Sigmoid colon (tissue), 3 donors: ENCODE results near the gene LAPTM5.

Experiments used
- POLR2A ChIP-seq, 2 donors: fragments of 450-650 bp; IDR thresholded peaks; one replicate each; pipeline ENCODE4 v1.6.1; 2016; ENCODE audit warnings: antibody characterized with exemption in 2 of 2, mild to moderate bottlenecking in 2 of 2, moderate library complexity in 2 of 2
- TF ChIP-seq, protein P1 (sequence below), 4 experiments: fragments of 450-650 bp in 3 of 4; fragments of 200-600 bp in 1 of 4; IDR thresholded peaks; one replicate each; pipeline ENCODE4 v1.5.1; 2016 to 2019; ENCODE audit warnings: antibody characterized with exemption in 4 of 4, mild to moderate bottlenecking in 3 of 4, moderate library complexity in 2 of 4

- TF ChIP-seq POLR2A (IDR thresholded peaks at IDR 0.05) = no peak
- TF ChIP-seq, protein P1, sequence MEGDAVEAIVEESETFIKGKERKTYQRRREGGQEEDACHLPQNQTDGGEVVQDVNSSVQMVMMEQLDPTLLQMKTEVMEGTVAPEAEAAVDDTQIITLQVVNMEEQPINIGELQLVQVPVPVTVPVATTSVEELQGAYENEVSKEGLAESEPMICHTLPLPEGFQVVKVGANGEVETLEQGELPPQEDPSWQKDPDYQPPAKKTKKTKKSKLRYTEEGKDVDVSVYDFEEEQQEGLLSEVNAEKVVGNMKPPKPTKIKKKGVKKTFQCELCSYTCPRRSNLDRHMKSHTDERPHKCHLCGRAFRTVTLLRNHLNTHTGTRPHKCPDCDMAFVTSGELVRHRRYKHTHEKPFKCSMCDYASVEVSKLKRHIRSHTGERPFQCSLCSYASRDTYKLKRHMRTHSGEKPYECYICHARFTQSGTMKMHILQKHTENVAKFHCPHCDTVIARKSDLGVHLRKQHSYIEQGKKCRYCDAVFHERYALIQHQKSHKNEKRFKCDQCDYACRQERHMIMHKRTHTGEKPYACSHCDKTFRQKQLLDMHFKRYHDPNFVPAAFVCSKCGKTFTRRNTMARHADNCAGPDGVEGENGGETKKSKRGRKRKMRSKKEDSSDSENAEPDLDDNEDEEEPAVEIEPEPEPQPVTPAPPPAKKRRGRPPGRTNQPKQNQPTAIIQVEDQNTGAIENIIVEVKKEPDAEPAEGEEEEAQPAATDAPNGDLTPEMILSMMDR (IDR thresholded peaks at IDR 0.05) = no peak
These were observed 6.8 kb downstream of the LAPTM5 start for GRCh38 chr1:30750731-30751291.
